GM12865 (cell line): ENCODE results near the gene KRT2.

Source experiments
- DNase-seq: peaks from one replicate; pipeline ENCODE4 v3.0.0; 2010; ENCODE audit warnings: low read depth
- H3K4me3 ChIP-seq: 2 replicates; pipeline ENCODE4 v1.5.1; 2011; ENCODE audit warnings: mild to moderate bottlenecking, low read depth, low read length, control low read depth
- TF ChIP-seq, protein P1 (sequence below): IDR thresholded peaks from 2 replicates; pipeline ENCODE4 v1.5.1; 2011; ENCODE audit warnings: low read length, control low read depth, low read depth, inconsistent platforms; ENCODE audit not compliant: insufficient read depth; ENCODE audit errors: missing control alignments

Gene KRT2

DNA sequence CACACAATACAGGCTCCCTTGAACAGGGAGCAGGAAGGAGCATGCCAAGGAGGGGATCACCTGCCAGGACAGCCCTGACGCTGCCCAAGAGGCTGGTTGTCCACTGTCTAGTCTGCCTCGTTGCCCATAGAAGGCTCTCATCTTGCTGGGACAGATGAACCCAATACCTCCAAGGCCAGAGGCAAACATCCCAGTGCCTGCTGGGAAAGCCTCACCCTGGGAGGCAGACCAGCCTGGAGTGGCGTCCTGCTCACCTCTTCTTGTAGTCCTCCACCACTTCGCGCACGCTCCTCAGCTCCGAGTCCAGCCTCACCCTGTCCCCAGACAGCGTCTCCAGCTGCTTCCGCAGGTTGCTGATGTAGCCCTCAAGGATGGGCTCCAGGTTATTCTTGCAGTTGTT lies 36.1 kb downstream of the KRT2 start:
- TF ChIP-seq, protein P1, sequence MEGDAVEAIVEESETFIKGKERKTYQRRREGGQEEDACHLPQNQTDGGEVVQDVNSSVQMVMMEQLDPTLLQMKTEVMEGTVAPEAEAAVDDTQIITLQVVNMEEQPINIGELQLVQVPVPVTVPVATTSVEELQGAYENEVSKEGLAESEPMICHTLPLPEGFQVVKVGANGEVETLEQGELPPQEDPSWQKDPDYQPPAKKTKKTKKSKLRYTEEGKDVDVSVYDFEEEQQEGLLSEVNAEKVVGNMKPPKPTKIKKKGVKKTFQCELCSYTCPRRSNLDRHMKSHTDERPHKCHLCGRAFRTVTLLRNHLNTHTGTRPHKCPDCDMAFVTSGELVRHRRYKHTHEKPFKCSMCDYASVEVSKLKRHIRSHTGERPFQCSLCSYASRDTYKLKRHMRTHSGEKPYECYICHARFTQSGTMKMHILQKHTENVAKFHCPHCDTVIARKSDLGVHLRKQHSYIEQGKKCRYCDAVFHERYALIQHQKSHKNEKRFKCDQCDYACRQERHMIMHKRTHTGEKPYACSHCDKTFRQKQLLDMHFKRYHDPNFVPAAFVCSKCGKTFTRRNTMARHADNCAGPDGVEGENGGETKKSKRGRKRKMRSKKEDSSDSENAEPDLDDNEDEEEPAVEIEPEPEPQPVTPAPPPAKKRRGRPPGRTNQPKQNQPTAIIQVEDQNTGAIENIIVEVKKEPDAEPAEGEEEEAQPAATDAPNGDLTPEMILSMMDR = no peak
- no peak for DNase-seq
- H3K4me3 ChIP-seq = no peak overlapping the region

DNA sequence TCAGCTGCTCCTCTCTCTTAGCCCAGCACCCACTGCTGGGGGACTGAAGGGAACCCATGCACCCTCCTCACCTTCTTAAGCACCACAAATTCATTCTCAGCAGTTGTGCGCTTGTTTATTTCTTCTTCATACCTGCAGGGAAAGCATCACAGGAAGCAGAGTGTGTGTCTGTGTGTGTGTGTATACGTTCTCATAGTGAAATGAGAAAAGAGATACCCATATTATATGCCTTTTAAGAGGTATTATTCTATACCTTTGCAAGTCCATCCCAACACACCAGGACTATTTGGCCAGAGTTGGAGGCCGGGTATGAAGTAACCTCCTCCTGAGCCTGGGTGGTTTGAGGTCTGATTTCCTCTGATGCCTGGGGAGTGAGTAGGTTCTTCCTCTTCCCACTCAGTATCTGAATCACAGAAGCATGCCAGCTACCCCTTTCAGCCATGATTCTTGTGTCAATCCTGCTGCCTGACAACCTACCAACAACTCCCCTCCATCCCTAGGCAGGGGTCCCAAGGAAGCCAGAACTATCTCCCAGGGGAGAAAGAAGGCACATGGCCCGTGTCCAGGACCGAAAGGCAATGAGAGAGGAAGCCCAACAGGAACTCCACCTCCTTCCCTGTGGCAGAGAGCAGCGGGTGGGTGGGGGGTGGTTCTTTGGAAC lies 36.7 kb downstream of the KRT2 start:
- TF ChIP-seq, protein P1 = no peak
- no peak overlapping the region for H3K4me3 ChIP-seq
- DNase-seq = no peak

DNA sequence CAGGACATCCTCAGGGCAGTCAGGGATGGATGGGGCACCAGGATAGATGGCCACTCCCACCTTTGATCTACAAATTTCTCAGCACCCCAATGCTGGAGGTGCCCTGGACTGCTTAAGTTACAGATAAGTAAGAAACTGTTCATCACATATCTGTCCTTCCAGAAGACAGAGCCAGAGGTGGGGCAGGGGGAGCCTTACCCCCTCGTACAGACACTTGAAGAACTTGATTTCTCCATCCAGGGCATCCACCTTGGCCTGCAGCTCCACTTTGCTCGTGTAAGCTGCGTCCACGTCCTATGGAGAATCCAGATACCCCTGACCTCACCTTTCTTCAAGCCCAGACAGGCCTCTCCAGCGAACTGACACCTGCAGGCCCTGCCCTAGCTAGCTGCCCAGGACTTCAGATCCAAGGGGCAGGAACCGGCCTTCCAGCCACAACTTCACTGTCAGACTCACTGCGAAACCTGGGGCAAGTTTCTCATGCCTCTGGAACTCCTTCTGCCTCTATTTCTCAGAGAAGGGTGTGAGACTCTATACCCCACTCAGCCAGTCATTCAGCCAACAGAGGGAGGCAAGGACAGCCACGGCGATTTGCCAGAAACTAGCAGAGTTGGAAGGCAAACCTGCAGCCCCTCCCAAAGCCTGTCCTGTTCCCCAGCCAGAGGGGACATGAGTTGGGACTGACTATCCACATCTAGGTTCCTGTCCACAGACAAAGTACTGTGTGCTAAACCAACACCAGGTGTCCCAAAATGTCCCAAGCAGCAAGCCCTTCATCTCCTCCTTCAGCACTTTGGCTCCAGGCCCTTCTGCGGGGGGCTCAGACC lies 37.4 kb downstream of the KRT2 start:
- TF ChIP-seq, protein P1 = no peak

DNA sequence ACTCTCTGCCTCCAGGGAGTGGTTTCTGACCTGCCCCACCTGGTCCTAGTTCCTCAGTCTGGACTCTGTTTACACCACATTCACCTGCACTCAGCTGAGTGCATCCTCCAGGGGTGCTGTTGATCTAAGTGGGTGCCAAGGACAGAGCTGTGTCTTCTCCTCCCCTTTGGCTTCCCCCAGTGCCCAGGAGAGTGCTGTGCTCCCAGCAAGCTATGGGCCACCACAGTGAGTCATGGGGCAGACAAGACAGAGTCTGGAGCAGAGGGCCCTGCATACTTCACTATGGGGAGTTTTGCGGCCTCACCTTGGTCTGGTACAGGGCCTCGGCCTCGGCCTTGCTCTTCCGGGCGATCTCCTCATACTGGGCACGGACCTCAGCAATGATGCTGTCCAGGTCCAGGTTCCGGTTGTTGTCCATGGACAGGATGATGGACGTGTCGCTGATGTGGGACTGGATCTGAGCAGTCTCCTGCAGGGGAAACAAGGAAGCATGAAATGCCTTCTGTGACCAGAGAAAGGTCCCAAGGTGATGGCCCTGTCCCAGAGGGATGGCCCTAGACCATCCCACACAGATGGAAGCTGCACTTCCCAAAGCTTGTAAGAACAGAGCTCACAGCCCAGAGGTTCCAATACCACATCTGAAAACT lies 38.5 kb downstream of the KRT2 start:
- TF ChIP-seq, protein P1 = no peak
- no peak for DNase-seq
- no peak overlapping the region for H3K4me3 ChIP-seq

More for the DNA sequence above, 37.4 kb downstream of the KRT2 start:
- H3K4me3 ChIP-seq = no peak overlapping the region
- no peak for DNase-seq

DNA sequence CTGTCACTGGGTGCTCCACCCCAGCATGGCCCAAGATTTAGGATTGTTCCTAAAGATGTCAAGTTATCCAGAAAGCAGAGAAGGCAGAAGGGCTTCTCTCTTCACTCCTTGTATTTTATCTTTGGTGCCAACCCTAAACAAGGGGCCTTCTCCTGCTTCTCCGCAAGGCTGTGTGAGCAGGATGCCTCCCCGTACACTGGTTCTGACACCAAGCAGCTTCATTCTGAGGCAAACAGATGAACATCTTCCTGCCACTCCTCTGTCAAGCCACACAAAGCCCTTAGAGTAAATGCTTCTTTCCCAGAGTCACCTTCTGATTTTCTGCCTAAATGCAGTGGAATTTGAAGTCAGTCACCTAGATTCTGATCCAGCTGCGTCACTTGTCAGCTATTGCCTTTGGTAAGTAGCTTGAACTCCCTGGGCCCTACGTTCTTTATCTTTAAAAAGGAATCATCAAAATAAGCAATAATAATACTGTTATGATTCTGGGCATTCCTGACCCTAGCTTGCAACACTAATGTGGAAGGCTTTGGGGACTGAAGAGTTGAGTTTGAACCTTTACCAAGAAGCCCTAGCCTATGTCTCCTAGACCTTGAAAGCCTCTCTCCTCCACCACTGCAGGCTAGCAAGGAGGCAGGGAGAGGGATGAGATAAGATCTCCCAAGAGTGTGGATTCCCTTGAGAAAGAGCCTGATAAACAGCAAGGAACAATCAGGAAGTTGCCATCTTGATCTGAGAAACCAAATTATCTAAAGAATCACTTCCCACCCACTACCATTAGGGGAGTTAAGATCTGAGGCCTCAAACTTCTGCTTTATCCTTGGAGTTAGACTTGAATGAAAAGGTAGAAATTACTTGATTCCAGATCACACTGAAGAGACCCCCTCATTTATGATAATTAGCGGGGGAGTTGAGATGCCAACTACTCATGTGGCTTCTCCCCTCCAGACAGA lies 39.3 kb downstream of the KRT2 start:
- H3K4me3 ChIP-seq = no peak overlapping the region
- DNase-seq = no peak
- TF ChIP-seq, protein P1 = no peak

DNA sequence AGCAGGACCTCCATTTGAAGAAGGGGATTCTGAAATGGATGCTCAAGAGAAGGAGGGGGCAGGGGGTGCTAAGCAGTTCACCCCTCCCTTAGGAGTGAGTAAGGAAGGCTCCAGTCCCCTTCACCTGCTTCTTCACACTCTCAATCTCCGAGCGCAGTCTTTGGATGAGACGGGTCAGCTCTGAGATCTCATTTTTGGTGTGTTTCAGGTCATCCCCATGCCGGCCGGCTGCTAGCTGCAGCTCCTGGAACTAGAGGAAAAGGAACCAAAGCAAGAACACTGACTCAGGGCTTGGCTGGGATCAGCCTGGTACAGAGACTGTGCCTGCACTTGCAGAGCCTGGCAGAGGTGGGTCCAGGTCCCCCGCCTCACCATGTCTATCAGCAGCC lies 40.9 kb downstream of the KRT2 start:
- TF ChIP-seq, protein P1 = no peak
- DNase-seq = no peak
- no peak overlapping the region for H3K4me3 ChIP-seq
